ENCODE results near the gene NBEA. TPM values are rescaled to one million over a fixed set of nuclear protein-coding genes. Genes with fewer than 3 reads are reported as not detected.

Gene NBEA
- total and polyA plus RNA-seq, 8 donors = 1.6 to 36.0 (median 7.7) TPM

- Histone ChIP-seq H3K4me1 (peaks cover 0 to 15% (median 2%) of the 10 kb centered on the region in 4 donors), H3K36me3 (peaks cover 0 to 7% (median 0%) of the 10 kb centered on the region in 4 donors), H3K9me3 (no peaks in the 10 kb centered on the region), H3K27ac (no peak overlapping the region), H3K4me3 (no peak overlapping the region), H3K27me3 (no peaks in the 10 kb centered on the region)
- TF ChIP-seq POLR2AphosphoS5 (IDR thresholded peaks at IDR 0.05) (no peak), EP300 (IDR thresholded peaks at IDR 0.05) (no peak), POLR2A (IDR thresholded peaks at IDR 0.05) (no peak), CTCF (IDR thresholded peaks at IDR 0.05) (no peak)
- intact Hi-C loops (cut with DNase I; ENCODE audit: low total_unique reads) = no loop called here
- DNase-seq = peak in 1 of 2 donors; percentile 11
Measured at GRCh38 chr13:35595181-35595580, 653.1 kb downstream of the NBEA start.

DNA sequence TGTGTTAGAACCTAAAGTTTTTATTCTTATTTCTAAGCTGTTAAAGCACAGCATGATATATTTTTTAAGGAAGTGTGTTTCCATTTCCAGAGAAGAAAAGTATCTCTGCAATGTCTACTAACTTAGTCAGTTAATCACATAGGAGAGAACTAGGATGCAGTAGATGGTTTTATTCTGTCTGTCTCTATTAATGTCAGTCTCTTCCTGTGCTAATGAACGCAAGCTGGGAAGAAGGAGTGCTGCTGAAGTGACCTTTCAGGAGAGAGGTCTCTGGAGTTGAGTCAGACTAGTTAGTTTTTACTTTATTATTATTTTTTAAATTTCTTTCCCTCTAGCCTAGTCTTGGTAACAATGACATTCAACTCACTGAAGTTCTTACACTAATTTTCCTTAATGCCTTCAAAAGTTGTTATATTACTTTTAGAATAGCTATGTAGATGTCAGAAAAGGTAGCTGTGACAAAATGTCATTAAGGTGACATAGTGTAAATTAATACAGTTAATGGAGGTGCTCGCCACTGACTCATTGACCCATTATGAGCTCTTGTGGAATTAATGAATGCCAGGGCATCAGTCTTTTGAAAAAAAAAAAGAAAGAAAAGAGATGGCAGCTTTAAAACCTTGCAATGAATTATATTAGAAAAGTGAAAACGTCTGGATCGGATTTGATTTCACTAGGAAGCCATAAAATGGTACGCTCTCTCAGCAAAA is 654.4 kb downstream of the NBEA start:
- Histone ChIP-seq H3K4me3 (no peak overlapping the region), H3K36me3 (peaks cover 0 to 7% (median 0%) of the 10 kb centered on the region in 4 donors), H3K4me1 (peaks cover 0 to 15% (median 2%) of the 10 kb centered on the region in 4 donors), H3K9me3 (no peaks in the 10 kb centered on the region), H3K27me3 (no peaks in the 10 kb centered on the region), H3K27ac (no peak overlapping the region)
- whole genome bisulfite sequencing, 5 donors = 88 to 94% (median 92%) methylated on average over 5 of the region's 5 CpGs
- no peak for DNase-seq
- intact Hi-C loops (cut with DNase I; ENCODE audit: low total_unique reads) = no loop called here
- no peak for TF ChIP-seq POLR2AphosphoS5 (IDR thresholded peaks at IDR 0.05)
- TF ChIP-seq EP300 (IDR thresholded peaks at IDR 0.05) = no peak
- TF ChIP-seq CTCF (IDR thresholded peaks at IDR 0.05) = no peak
- TF ChIP-seq POLR2A (IDR thresholded peaks at IDR 0.05) = no peak

- no peak for DNase-seq
- Histone ChIP-seq H3K4me3 (no peak overlapping the region), H3K27ac (no peak overlapping the region), H3K36me3 (peaks cover 0 to 2% (median 0%) of the 10 kb centered on the region in 4 donors), H3K4me1 (peaks cover 0 to 15% (median 2%) of the 10 kb centered on the region in 4 donors), H3K27me3 (no peaks in the 10 kb centered on the region), H3K9me3 (no peaks in the 10 kb centered on the region)
- TF ChIP-seq POLR2A (IDR thresholded peaks at IDR 0.05) (no peak), POLR2AphosphoS5 (IDR thresholded peaks at IDR 0.05) (no peak), EP300 (IDR thresholded peaks at IDR 0.05) (no peak), CTCF (IDR thresholded peaks at IDR 0.05) (no peak)
- intact Hi-C loops (cut with DNase I; ENCODE audit: low total_unique reads) = no loop called here
- 90 to 96% (median 96%) methylated on average over 3 of the region's 3 CpGs for WGBS, 5 donors
Measured at GRCh38 chr13:35597451-35597850, 655.4 kb downstream of the NBEA start.

GRCh38 chr13:35598233-35598632 is 656.2 kb downstream of the NBEA start:
- no peaks in the 10 kb centered on the region for H3K27me3 ChIP-seq
- H3K27ac ChIP-seq = peak overlapping the region in 1 of 5 donors; percentile 14
- no peaks in the 10 kb centered on the region for H3K9me3 ChIP-seq
- 44 to 72% (median 60%) methylated on average over 3 of the region's 3 CpGs for WGBS, 5 donors
- H3K4me3 ChIP-seq = no peak overlapping the region
- TF ChIP-seq EP300 (IDR thresholded peaks at IDR 0.05) (no peak), POLR2AphosphoS5 (IDR thresholded peaks at IDR 0.05) (no peak), POLR2A (IDR thresholded peaks at IDR 0.05) (no peak), CTCF (IDR thresholded peaks at IDR 0.05) (no peak)
- no peaks in the 10 kb centered on the region for H3K36me3 ChIP-seq
- intact Hi-C loops (cut with DNase I; ENCODE audit: low total_unique reads) = no loop called here
- peaks cover 0 to 15% (median 2%) of the 10 kb centered on the region in 4 donors for H3K4me1 ChIP-seq
- no peak for DNase-seq

Data from stomach (tissue), 9 donors.